Measurements from ENCODE around the gene FOXP1.

FOXP1 gene

DNA sequence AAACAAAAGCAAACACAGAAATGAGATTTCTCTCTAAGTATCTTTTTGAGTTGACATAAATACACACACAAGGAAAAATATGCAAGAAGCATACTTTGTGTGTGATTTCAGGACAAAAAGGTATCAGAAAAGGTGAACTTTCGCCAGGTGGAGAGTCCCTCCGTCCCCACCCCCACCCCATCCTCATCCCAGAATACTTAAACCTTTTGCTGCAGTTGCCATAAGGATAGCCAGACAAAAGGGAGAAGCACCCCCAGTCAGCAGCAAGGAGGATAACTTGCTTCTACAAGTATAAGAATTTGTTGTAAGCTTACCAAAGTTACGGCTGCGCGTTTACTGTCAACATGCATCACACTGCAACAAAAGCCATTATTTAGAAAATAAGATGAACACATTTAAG is 10.3 kb downstream of the FOXP1 start:
- TF ChIP-seq, protein P1, sequence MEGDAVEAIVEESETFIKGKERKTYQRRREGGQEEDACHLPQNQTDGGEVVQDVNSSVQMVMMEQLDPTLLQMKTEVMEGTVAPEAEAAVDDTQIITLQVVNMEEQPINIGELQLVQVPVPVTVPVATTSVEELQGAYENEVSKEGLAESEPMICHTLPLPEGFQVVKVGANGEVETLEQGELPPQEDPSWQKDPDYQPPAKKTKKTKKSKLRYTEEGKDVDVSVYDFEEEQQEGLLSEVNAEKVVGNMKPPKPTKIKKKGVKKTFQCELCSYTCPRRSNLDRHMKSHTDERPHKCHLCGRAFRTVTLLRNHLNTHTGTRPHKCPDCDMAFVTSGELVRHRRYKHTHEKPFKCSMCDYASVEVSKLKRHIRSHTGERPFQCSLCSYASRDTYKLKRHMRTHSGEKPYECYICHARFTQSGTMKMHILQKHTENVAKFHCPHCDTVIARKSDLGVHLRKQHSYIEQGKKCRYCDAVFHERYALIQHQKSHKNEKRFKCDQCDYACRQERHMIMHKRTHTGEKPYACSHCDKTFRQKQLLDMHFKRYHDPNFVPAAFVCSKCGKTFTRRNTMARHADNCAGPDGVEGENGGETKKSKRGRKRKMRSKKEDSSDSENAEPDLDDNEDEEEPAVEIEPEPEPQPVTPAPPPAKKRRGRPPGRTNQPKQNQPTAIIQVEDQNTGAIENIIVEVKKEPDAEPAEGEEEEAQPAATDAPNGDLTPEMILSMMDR (IDR thresholded peaks at IDR 0.05; ENCODE audit: control extremely low read depth, extremely low read depth, low read depth, missing control alignments), result no peak
- ChIA-PET POLR2A (no interaction called here), CTCF (no interaction called here)
- no peak for DNase-seq (ENCODE audit: extremely low spot score)

DNA sequence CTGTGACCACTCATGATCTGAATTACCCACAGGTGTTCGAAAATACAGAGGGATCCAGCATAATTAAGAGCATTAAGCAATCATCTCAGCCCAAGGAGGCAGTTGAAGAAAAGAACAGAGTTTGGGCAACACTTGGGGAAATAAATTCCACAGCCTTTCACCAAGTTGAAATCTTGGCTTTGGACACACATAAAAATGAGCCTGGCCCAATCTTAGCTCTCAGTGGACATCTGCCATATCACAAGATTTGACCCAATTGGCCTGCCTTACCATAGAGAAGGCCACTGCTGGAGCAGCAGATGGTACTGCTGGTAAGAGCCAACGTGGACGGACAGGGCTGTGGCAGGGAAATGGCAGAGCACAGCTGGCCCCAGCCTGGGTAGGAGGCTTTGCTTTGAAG is 13.0 kb downstream of the FOXP1 start:
- TF ChIP-seq, protein P1 (IDR thresholded peaks at IDR 0.05; ENCODE audit: control extremely low read depth, extremely low read depth, low read depth, missing control alignments), result no peak
- no peak for DNase-seq (ENCODE audit: extremely low spot score)
- ChIA-PET CTCF (no interaction called here), POLR2A (no interaction called here)

DNA sequence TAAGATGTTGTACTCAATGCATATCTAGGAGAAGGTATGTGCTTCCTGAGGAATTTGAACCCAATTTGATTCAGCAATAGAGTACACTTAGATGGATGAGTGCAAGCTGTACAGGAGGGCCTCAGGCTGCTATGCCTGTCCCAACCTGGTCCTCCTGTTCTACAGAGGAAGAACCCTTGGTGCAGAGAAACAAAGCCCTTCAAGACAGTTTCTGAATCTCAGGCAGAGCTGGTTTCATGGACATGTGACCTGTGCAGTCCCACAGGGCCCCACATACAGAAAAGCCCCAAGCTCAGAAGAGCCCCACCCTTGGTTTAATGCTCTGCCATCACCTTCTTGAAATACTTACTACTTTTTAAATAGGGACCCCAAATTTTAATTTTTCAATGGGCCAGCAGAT is 15.3 kb downstream of the FOXP1 start:
- ChIA-PET CTCF (no interaction called here), POLR2A (no interaction called here)
- TF ChIP-seq, protein P1 (IDR thresholded peaks at IDR 0.05; ENCODE audit: control extremely low read depth, extremely low read depth, low read depth, missing control alignments), result no peak
- no peak for DNase-seq (ENCODE audit: extremely low spot score)

DNA sequence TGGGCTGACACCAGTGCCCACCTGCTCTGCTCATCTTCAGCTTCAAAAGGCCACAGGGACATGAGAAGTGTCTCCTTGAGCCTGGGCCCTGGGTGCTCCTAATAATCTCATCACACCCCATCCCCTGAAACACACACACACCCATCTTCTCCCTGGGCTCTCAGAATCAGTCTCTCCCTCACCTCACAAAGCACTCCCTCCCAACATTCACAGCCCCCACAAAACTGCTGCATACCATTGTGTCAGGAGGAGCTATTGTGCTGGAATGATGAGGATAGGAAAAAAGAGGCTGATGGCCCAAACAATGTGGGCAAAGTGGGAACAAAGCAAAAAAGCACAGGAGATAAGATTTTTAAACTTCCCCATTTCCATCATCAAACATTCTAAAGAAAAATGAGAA is 16.8 kb downstream of the FOXP1 start:
- no peak for DNase-seq (ENCODE audit: extremely low spot score)
- CTCF ChIA-PET, result interaction anchor here (1.0 to 1.4 kb wide), 2 partner anchors 9 to 13 kb away, joined by 3 to 4 read pairs; no protein-coding TSS in a partner anchor
- POLR2A ChIA-PET, result no interaction called here
- TF ChIP-seq, protein P1 (IDR thresholded peaks at IDR 0.05; ENCODE audit: control extremely low read depth, extremely low read depth, low read depth, missing control alignments), result no peak

DNA sequence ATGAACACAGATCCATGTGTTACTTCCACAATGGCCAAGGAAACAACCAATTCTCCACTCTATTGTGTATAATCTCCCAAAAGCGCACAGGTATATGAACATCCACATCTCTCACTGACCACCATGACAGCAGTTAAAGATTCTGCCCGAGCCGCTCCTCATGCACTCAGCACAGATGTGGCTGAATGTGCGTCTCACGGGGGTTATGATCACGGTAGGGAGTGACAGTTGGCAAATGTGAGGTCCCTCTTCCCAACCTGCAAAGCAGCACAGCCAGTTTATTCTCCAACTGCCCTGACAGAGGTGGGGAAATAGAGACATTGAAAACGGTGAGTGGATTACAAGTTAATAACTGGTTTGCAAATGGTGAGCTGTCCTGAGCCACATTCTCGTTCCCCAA is 17.6 kb downstream of the FOXP1 start:
- DNase-seq (ENCODE audit: extremely low spot score), result no peak
- TF ChIP-seq, protein P1 (IDR thresholded peaks at IDR 0.05; ENCODE audit: control extremely low read depth, extremely low read depth, low read depth, missing control alignments), result no peak
- ChIA-PET POLR2A (no interaction called here), CTCF (no interaction called here)

DNA sequence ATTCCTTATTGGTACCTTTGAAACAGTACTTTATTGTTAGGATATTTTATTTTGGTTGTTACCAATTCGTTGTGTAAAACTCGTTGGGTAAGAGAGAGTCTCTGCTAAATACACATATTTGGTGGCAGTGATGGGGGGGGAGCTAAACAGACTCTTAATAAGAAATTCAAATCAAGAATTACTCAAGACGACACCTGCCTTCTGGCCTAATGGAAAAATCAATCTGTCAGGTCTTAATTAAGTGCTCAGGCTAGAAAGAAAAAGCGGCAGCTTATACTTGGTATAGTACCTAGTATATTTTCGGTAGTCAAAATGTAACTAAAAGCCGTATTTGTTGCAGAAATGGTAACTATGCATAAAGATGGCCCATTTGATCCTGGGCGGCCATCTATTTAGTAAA is 18.2 kb downstream of the FOXP1 start:
- no peak for DNase-seq (ENCODE audit: extremely low spot score)
- TF ChIP-seq, protein P1 (IDR thresholded peaks at IDR 0.05; ENCODE audit: control extremely low read depth, extremely low read depth, low read depth, missing control alignments), result no peak
- CTCF ChIA-PET, result no interaction called here
- POLR2A ChIA-PET, result no interaction called here

DNA sequence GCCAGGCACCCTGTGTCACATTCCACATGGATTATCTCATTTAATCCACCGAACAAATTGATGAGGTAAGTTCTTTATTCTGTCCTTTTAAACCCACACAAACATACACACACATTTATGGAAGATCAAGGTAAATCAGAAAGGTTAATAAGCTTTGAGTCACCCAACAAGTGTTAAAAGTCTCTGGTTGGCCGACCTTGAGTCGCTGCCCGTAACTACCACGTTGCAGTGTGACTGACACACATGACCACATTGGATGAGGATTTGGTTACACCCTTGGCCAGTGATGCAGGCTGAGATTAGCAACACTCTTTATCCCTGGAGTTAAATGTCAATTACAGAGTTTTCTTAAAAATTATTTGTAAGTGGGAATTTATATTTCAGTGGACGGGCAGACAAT is 19.2 kb downstream of the FOXP1 start:
- POLR2A ChIA-PET, result no interaction called here
- CTCF ChIA-PET, result no interaction called here
- peak; percentile 21 for DNase-seq (ENCODE audit: extremely low spot score)
- TF ChIP-seq, protein P1 (IDR thresholded peaks at IDR 0.05; ENCODE audit: control extremely low read depth, extremely low read depth, low read depth, missing control alignments), result no peak

Data from GM10248 (cell line).